GM21576 (cell line): ENCODE results near the gene HEG1.

Experiments used
- ATAC-seq: cut with Tn5 transposase; IDR thresholded peaks from one replicate; pipeline ENCODE4 v1.9.1; 2021; ENCODE audit warnings: mild to moderate bottlenecking, moderate library complexity; ENCODE audit not compliant: unreplicated experiment

Gene HEG1

DNA sequence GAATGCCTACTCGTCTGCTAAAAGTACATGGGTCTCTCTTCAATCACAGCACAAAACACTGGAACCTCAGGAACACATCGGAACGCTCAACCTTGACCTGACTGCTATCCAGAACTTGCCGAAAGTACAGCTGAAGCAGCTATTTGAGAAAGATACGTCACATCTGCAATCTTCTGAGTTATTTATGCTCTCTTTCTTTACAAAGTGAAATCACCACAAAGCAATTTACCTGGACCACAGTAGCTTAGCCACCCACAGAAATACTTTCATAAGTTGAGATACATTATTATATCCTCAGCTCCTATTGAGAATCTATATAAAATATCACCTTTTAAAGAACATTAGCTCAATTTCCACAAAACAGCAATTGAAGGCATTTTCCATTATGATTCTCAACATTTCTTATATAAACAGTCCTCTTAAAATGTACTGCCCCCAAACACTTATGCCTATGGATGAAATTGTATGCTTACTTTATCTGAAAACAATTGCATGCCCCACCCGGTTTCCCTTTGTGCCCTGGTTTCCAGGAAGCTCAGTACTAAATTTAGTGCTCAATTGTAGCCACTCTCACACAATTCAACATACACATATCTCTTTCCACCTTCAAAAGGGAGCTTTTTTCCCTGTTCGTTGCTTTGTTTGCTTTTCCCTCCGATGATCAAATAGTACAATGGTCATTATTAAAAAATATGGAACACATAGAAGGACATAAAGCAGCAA lies 31.8 kb downstream of the HEG1 start:
- ATAC-seq = no peak

DNA sequence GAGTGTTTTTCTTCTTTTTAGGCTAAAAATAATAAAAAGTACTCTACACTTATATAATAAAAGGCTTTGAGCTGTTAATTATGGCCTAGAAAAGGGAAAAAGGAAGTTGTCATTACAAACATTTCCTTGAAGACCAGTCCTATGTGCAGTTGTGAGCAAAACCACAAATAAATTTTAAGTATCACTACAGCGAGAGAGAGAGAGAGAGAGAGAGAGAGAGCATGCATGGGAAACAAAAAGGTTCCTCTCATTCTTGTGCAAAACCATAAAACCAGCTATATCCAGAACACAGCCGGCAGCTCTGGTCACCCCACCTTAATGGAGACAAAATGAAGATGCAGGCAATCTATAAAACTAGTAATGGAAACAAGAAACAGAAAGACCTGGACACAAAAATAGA lies 33.6 kb downstream of the HEG1 start:
- no peak for ATAC-seq

DNA sequence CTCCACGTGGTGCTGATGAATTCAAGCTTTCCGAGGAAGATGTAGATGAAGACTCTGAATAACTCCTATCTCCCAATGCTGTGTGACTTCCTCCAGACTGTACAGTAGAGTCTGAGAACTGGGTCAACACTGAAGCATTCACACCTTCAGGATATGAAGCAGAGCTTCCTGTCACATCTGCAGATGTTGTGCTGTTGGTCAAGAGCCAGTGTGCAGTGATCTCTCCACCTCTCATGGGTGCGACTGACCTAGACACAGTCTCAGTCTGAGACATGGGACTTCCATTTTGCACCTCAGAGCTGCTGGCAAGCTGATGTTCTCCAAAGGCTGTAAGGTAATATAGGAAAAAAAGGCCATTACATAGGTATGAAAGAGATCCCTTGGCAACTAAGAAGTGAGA lies 36.5 kb downstream of the HEG1 start:
- no peak for ATAC-seq

- no peak for ATAC-seq
Measured at GRCh38 chr3:125017406-125017805, 38.4 kb downstream of the HEG1 start.

DNA sequence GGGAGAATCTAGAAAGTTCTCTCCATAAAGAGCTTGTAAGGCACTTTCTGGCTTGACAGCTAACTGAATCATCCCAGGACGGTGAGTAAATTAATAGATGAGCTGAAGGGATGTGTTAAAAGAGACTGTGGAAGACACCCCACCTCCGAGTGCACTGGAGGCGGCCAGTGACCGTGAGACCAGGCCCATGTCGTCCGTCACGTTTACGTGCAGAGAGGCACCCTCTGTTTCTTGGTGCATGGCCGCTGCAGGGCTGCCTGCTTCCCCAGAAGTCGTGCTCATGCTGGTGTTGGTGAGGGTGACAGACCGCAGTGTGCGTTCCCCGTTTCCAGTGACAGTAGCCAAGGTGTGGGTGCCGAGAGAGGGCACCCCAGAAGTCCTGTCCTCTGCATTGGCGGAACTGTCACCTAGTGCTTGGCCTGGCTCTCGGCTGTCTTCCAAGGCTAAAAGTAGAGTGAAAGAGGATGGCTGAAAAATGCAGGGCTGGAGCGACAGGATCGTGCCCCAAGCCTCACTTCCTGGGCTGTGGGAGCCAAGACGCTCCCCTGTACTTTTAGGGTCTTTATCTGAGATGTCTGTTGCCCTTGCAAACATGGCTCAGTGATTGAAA lies 41.1 kb downstream of the HEG1 start:
- no peak for ATAC-seq

DNA sequence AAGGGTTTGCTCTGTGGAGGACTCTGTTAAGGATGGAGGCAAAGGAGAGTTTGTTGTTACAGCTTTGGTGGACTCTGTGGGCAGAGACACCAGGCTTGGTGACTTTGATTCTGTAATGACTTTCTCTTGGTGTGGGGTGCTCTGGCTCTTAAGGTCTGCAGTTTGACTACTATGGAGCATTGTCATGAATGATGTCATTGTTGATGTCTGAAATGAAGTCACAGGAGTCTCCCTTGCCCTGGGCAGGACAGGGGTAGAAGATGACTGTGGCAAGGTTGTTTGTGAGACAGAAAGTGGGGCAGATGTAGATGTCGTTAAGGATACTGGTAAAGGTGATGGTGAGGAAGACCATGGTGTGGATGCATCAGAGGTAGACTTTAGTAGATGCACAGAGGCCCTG lies 42.7 kb downstream of the HEG1 start:
- ATAC-seq = no peak

GRCh38 chr3:125011941-125012340 lies 43.9 kb downstream of the HEG1 start:
- no peak for ATAC-seq

GRCh38 chr3:125010393-125010792 lies 45.4 kb downstream of the HEG1 start:
- no peak for ATAC-seq

DNA sequence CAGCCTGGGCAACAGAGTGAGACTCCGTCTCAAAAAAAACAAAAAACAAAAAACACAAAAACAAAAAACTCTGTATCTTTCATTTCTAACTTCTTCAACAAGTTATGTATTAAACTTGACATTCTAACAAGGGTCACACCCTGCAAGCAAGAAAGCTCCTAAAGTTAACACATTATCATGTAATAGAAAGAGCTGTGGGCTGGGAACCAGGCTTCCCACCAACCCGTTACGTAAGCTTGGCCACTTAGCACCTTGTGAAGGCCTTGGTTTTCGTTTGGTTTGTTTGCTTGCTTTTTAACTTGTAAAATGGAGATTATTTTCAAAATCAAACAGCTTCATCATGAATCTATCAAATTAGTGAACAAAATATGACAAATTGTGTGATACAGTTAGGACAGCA lies 47.0 kb downstream of the HEG1 start:
- ATAC-seq = no peak

DNA sequence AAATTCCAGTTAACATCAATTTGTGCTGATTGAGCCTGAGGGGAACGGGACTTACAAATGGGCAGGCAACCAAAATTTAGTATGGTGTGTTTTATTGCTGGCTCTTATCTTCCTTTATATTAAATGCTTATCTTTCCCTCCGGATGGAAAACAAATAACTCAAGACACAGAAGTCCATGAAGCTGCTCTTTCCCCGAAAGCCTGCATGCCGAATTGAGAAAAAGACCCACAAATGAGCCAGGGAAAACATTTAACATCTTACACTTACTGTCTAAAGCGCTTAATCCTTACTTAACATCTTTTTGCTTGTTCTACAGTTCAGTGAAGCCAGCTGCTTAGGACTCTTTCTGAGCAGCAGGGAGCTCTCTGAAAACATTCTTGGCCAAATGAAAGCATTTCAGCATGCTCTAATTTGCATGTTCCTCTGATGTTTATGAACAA lies 49.5 kb downstream of the HEG1 start:
- no peak for ATAC-seq

- no peak for ATAC-seq
Measured at GRCh38 chr3:125005676-125006075, 50.1 kb downstream of the HEG1 start.

DNA sequence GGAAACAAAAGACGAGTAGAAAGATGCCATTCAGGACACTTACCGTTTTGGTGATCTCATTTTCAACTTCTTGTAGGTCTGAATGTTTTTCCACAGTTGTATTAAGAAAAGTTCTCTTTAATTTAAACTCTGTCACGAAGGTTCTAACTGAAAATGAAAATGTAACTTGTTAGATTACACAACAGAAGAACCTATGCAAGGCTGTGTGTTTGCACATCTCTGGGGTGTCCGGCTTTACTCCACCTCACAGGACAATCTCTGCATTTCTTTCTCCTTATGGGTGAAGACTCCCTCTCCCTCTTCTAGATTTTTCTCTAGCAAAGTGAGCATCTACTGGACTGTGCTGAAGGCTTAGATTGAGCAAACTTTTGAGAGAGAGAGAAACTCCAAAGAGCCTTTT lies 50.6 kb downstream of the HEG1 start:
- no peak for ATAC-seq

GRCh38 chr3:125003859-125004595 lies 51.8 kb downstream of the HEG1 start:
- ATAC-seq = no peak

- ATAC-seq = no peak
Measured at GRCh38 chr3:125003369-125003853, 52.4 kb downstream of the HEG1 start.

DNA sequence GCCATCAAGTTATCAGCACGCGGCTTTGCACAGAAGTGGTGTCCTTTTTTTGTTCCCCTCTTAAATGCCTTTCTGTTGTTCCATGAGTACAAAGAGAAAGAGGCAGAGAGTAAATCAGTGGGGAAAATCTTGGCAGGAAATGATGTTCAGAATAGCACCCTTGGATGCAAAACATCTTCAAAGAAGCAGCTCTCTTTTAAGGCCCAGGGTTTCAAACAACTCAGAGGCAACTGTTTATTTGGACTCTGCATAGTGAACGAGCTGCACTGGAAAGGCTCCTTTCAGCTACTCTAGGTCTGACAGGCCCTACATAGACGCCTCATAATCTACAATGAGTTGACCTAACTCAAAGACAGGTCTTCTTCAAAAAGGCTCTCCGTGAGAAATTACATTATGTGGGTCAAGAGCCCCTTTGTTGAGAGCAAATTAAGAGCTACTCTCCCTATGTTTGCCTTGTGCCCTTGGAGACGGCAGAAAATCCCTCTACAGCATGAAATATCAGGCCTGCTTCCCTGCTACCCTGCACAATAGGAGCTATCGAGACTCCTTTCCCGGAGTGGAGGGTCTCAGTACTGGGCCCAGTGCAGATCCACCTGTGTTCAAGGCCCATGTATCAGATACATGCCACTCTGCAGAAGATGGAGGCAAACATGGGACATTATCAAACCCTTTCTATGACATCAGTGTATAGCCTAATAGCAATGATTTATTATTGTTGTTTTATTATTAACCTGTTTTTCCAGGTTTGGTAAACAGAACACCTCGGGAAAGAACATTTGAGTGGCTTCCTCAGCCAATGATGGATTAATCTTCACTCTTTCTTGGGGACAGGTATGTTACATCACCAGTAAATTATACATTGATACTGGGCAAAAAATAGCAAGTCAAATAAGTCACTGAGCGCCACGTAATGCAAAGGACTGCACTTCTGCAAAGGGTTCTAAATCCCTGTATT lies 53.1 kb downstream of the HEG1 start:
- no peak for ATAC-seq

DNA sequence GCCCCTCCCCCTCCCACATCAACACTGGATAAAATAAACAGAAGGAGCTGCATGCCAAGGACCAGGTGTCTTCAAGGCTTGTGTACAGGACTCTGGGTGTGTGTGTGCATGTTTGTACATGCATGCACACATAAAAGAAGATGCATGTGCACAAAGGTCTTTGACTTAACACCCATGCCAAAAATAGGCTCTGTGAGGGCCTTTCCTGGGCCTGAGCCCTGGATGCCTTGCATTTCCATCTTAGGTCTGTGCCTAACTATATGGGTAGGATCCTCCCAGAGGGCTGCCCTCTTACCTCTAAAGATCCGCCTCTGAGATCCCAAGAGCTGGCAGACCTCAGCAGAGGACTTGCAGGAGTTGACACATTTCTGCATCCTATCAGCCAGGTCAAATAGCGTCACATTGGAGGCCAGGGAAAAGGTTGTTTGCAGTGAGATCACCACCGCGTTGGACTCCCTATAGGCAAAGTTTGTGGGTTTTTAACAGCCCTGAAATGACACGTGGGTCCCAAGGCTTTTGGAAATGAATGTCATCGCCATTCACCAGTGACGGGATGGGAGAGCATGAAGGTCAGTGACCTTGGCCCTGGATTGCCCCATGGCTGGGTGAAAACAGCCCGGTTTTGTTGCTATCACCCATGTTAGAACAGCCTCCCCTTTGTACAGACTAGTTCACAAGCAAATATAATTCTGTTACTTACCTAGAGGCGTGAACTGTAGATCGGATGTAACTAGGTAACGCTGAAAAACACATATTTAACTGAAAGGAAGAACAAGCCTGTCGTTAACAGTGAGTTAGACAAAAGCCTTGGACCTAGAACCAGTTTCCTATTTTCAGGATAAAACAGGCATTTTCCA lies 54.0 kb downstream of the HEG1 start:
- ATAC-seq = no peak

DNA sequence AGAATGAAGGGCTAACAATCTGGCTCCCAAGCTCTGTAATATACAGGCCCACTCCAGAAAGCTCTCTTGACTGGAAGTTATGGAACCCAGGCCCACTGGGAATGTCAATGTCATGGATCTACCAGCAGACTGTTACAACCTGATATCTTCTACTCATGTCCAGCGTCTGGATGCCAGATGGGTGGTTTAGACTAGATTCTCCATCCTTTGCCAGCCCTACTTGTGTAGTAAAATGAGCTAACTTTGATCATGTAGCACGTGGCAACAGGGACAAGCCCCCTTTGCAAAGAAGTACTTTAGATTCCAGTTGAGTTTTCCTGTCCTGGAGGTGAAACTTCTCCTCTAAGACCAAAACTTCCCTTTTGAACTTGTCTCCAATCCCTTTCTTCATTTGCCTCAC lies 55.1 kb downstream of the HEG1 start:
- ATAC-seq = no peak

- ATAC-seq = no peak
Measured at GRCh38 chr3:124999897-125000435, 55.8 kb downstream of the HEG1 start.

DNA sequence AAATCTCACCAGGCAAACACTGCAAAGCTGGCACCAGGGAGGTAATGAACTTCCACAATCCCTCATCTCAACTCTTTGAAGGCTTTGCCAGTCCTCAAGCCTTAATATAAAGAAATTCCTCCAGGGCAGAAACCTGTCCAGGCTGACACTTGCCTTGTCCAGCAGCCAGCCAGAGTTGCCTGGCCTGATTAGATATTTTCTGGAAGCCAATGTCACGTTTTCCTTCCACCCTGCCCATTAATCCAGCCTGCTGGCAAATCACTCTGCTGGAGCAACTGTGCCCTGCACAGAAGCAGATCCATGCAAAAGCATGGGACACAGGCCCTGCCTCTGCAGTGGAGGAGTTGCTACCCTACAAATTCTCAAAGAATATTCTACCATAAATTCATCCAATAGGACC lies 56.5 kb downstream of the HEG1 start:
- no peak for ATAC-seq

DNA sequence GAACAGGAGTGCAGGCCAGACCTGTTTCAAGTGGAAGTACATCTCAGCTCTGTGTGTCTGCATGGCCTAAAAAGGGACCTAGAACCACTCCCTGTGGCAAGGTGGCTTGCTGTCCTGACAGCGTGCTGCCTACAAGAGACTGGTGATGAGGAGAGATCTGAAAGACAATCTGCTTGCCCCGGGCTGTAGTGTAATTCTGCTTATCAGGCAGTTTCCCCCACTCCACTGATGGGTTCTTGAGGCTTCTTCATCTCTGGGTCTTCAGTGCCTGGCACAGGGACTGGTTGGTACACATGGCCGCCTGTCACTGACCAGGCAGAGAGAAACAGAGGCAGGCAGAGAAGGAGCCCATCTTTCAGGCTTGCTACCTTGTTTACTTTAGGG lies 57.6 kb downstream of the HEG1 start:
- no peak for ATAC-seq
